Body of pancreas (tissue), 4 donors: ENCODE data around the gene MFSD6. TPM values are rescaled to one million over a fixed set of nuclear protein-coding genes. Genes with fewer than 3 reads are reported as not detected.

Experiments
- ATAC-seq: fragments of 150-250 bp; one replicate; pipeline ENCODE4 v1.9.1; 2016
- DNase-seq, 4 donors: peaks; one replicate each; pipeline ENCODE4 v3.0.0-alpha.2; 2019
- H3K27ac ChIP-seq, 4 donors: fragments of 200-600 bp; sonication (generic); 1 replicate in 3 of 4; 2 replicates in 1 of 4; pipeline versions ENCODE4 v1.5.1 to v1.6.1; 2016 to 2019; ENCODE audit warnings: mild to moderate bottlenecking in 1 of 4, mixed read lengths in 1 of 4, moderate library complexity in 1 of 4
- H3K27me3 ChIP-seq, 2 donors: fragments of 200-600 bp; sonication (generic); one replicate each; pipeline ENCODE4 v1.6.0; 2016; ENCODE audit warnings: mild to moderate bottlenecking in 1 of 2
- H3K36me3 ChIP-seq, 2 donors: fragments of 200-600 bp; sonication (generic); replicated peaks in 1 of 2; 2 replicates each; pipeline ENCODE4 v1.5.1; 2016; ENCODE audit warnings: low read depth in 2 of 2; ENCODE audit not compliant: insufficient read depth in 1 of 2
- H3K4me1 ChIP-seq: fragments of 200-600 bp; sonication (generic); one replicate; pipeline ENCODE4 v1.6.0; 2016
- H3K4me3 ChIP-seq, 2 donors: fragments of 200-600 bp; sonication (generic); 1 replicate in 1 of 2; 2 replicates in 1 of 2; pipeline ENCODE4 v1.5.1; 2016 to 2019
- H3K9me3 ChIP-seq, 3 donors: fragments of 200-600 bp; sonication (generic); 1 replicate in 2 of 3; 2 replicates in 1 of 3; pipeline ENCODE4 v1.5.1; 2016
- CTCF ChIP-seq, 7 experiments: fragments of 450-650 bp in 4 of 7; fragments of 200-600 bp in 3 of 7; sonication (generic) in 3 of 7; IDR thresholded peaks; one replicate each; pipeline ENCODE4 v1.5.1; 2016 to 2019; ENCODE audit warnings: antibody characterized with exemption in 7 of 7
- POLR2A ChIP-seq, 3 donors: fragments of 450-650 bp; IDR thresholded peaks; one replicate each; pipeline ENCODE4 v1.6.1; 2016; ENCODE audit warnings: antibody characterized with exemption in 3 of 3, mild to moderate bottlenecking in 2 of 3
- WGBS, 2 donors: methylation state at CpG; one replicate each; pipeline ENCODE4 v1.1.5; 2017; 5-methylcytosine and 5-hydroxymethylcytosine counted together
- intact Hi-C: fragments of 100-400 bp; cut with DNase I; formaldehyde crosslinking; loops from one replicate; pipeline ENCODE4 v1.15.1; 2023
- total RNA-seq, 2 donors: library from RNA; depleted of rRNA; stranded (reverse); fragments of >200 nt; gene quantifications; one replicate each; pipeline ENCODE4 v1.1.0, GENCODE V29; 2016

The MFSD6 gene
- total RNA-seq, 2 donors from 2014 or later: 38.7 to 46.8 TPM

- intact Hi-C loops: no loop called here
- no peaks in the 10 kb centered on the region for H3K36me3 ChIP-seq
- DNase-seq (peak; percentile 57 to 72 (median 70)), ATAC-seq (peak; percentile 75)
- H3K4me3 ChIP-seq: peak overlapping the region; percentile 67 to 92
- H3K27ac ChIP-seq: peak overlapping the region; percentile 76 to 94 (median 88)
- H3K27me3 ChIP-seq: no peaks in the 10 kb centered on the region
- peaks cover 41% of the 10 kb centered on the region for H3K4me1 ChIP-seq
- WGBS, 2 donors: 0 to 1% methylated on average over 13 to 48 of the region's 54 CpGs
- TF ChIP-seq CTCF (IDR thresholded peaks at IDR 0.05) (no peak), POLR2A (IDR thresholded peaks at IDR 0.05) (peak; percentile 55 to 77 (median 64))
- no peaks in the 10 kb centered on the region for H3K9me3 ChIP-seq
Measured at GRCh38 chr2:190408538-190409271, 550 bp downstream of the MFSD6 start.

GRCh38 chr2:190409616-190410015 is 1.5 kb downstream of the MFSD6 start:
- WGBS, 2 donors: 25 to 27% methylated on average over 2 of the region's 2 CpGs
- Histone ChIP-seq H3K36me3 (no peaks in the 10 kb centered on the region), H3K9me3 (no peaks in the 10 kb centered on the region), H3K4me3 (no peak overlapping the region), H3K4me1 (peaks cover 43% of the 10 kb centered on the region), H3K27ac (peak overlapping the region in 3 of 4 donors; percentile 76 to 94 (median 88)), H3K27me3 (no peaks in the 10 kb centered on the region)
- intact Hi-C loops: no loop called here
- no peak for TF ChIP-seq POLR2A (IDR thresholded peaks at IDR 0.05)
- TF ChIP-seq CTCF (IDR thresholded peaks at IDR 0.05): no peak
- no peak for DNase-seq
- ATAC-seq: no peak

- TF ChIP-seq POLR2A (IDR thresholded peaks at IDR 0.05): no peak
- TF ChIP-seq CTCF (IDR thresholded peaks at IDR 0.05): no peak
- ATAC-seq (no peak), DNase-seq (no peak)
- 75 to 85% methylated on average over 3 of the region's 3 CpGs for WGBS, 2 donors
- peaks cover 43% of the 10 kb centered on the region for H3K4me1 ChIP-seq
- H3K9me3 ChIP-seq: no peaks in the 10 kb centered on the region
- no peaks in the 10 kb centered on the region for H3K27me3 ChIP-seq
- H3K27ac ChIP-seq: no peak overlapping the region
- intact Hi-C loops: no loop called here
- H3K4me3 ChIP-seq: no peak overlapping the region
- H3K36me3 ChIP-seq: no peaks in the 10 kb centered on the region
Measured at GRCh38 chr2:190410166-190410565, 2.0 kb downstream of the MFSD6 start.

GRCh38 chr2:190412966-190413365 is 4.8 kb downstream of the MFSD6 start:
- no peak for TF ChIP-seq CTCF (IDR thresholded peaks at IDR 0.05)
- TF ChIP-seq POLR2A (IDR thresholded peaks at IDR 0.05): no peak
- H3K4me1 ChIP-seq: peaks cover 50% of the 10 kb centered on the region
- H3K9me3 ChIP-seq: no peaks in the 10 kb centered on the region
- 69 to 73% methylated on average over 3 of the region's 3 CpGs for WGBS, 2 donors
- intact Hi-C loops: no loop called here
- no peak overlapping the region for H3K4me3 ChIP-seq
- no peak overlapping the region for H3K27ac ChIP-seq
- ATAC-seq (no peak), DNase-seq (no peak)
- no peaks in the 10 kb centered on the region for H3K36me3 ChIP-seq
- no peaks in the 10 kb centered on the region for H3K27me3 ChIP-seq

- peak overlapping the region in 1 of 4 donors; percentile 14 for H3K27ac ChIP-seq
- ATAC-seq (no peak), DNase-seq (no peak)
- WGBS, 2 donors: 67 to 84% methylated on average over 4 of the region's 4 CpGs
- TF ChIP-seq POLR2A (IDR thresholded peaks at IDR 0.05) (no peak), CTCF (IDR thresholded peaks at IDR 0.05) (no peak)
- H3K4me1 ChIP-seq: peaks cover 50% of the 10 kb centered on the region
- no peaks in the 10 kb centered on the region for H3K27me3 ChIP-seq
- H3K4me3 ChIP-seq: no peak overlapping the region
- intact Hi-C loops: no loop called here
- no peaks in the 10 kb centered on the region for H3K36me3 ChIP-seq
- no peaks in the 10 kb centered on the region for H3K9me3 ChIP-seq
Measured at GRCh38 chr2:190413421-190413820, 5.3 kb downstream of the MFSD6 start.
